Measurements from ENCODE around the gene MLYCD. TPM values are rescaled to one million over a fixed set of nuclear protein-coding genes. Genes with fewer than 3 reads are reported as not detected.

MLYCD gene
- total RNA-seq, 1 donor from 2014 or later, result 9.4 TPM

GRCh38 chr16:83887080-83887479, 11.8 kb upstream of the MLYCD start:
- Mint-ChIP-seq H3K4me3 (ENCODE audit: low read depth) (no peak overlapping the region), H3K9me3 (ENCODE audit: low read depth) (peaks cover 8% of the 10 kb centered on the region), H3K4me1 (ENCODE audit: low read depth) (peaks cover 11% of the 10 kb centered on the region), H3K27me3 (no peaks in the 10 kb centered on the region), H3K36me3 (ENCODE audit: insufficient read depth) (peaks cover 2% of the 10 kb centered on the region), H3K27ac (no peak overlapping the region)
- peak; percentile 34 for TF ChIP-seq CTCF (IDR thresholded peaks at IDR 0.05; ENCODE audit: unreplicated experiment)
- no peak for DNase-seq (ENCODE audit: low spot score, unreplicated experiment)

DNA sequence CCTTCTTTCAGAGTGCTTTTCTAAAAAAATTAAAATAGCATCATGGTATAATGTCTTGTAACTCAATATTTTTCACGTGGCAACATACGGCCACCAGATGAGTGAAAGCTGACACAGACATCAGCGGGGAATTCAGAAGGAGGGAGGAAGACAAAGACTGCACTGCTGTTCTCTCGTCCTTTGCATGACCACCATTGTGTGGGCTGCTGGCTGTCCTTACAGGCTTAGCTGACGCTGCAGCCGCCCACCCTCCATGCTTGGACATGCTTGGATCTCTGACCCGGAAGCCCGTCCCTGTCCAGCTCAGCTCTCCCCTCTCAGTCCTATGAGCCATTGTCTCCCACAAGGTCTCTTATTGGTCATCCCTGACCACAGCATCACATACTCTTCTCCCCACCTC, 11.4 kb upstream of the MLYCD start:
- TF ChIP-seq CTCF (IDR thresholded peaks at IDR 0.05; ENCODE audit: unreplicated experiment), result no peak
- H3K4me3 Mint-ChIP-seq (ENCODE audit: low read depth), result no peak overlapping the region
- peak overlapping the region; percentile 10 for H3K27ac Mint-ChIP-seq
- H3K27me3 Mint-ChIP-seq, result no peaks in the 10 kb centered on the region
- H3K36me3 Mint-ChIP-seq (ENCODE audit: insufficient read depth), result peaks cover 3% of the 10 kb centered on the region
- DNase-seq (ENCODE audit: low spot score, unreplicated experiment), result no peak
- H3K9me3 Mint-ChIP-seq (ENCODE audit: low read depth), result peaks cover 10% of the 10 kb centered on the region
- peaks cover 11% of the 10 kb centered on the region for H3K4me1 Mint-ChIP-seq (ENCODE audit: low read depth)

- no peak for TF ChIP-seq CTCF (IDR thresholded peaks at IDR 0.05; ENCODE audit: unreplicated experiment)
- Mint-ChIP-seq H3K36me3 (ENCODE audit: insufficient read depth) (peaks cover 4% of the 10 kb centered on the region), H3K4me3 (ENCODE audit: low read depth) (peak overlapping the region; percentile 29), H3K4me1 (ENCODE audit: low read depth) (peaks cover 11% of the 10 kb centered on the region), H3K9me3 (ENCODE audit: low read depth) (peaks cover 12% of the 10 kb centered on the region), H3K27me3 (no peaks in the 10 kb centered on the region), H3K27ac (peak overlapping the region; percentile 70)
- DNase-seq (ENCODE audit: low spot score, unreplicated experiment), result no peak
Observed at GRCh38 chr16:83888672-83889044, 10.3 kb upstream of the MLYCD start.

- Mint-ChIP-seq H3K27me3 (no peaks in the 10 kb centered on the region), H3K4me1 (ENCODE audit: low read depth) (peaks cover 11% of the 10 kb centered on the region), H3K36me3 (ENCODE audit: insufficient read depth) (peaks cover 4% of the 10 kb centered on the region), H3K27ac (no peak overlapping the region), H3K4me3 (ENCODE audit: low read depth) (no peak overlapping the region), H3K9me3 (ENCODE audit: low read depth) (peaks cover 12% of the 10 kb centered on the region)
- no peak for TF ChIP-seq CTCF (IDR thresholded peaks at IDR 0.05; ENCODE audit: unreplicated experiment)
- DNase-seq (ENCODE audit: low spot score, unreplicated experiment), result no peak
Observed at GRCh38 chr16:83890359-83890758, 8.6 kb upstream of the MLYCD start.

GRCh38 chr16:83891742-83892141, 7.2 kb upstream of the MLYCD start:
- peaks cover 11% of the 10 kb centered on the region for H3K4me1 Mint-ChIP-seq (ENCODE audit: low read depth)

More at GRCh38 chr16:83891742-83892141, 7.2 kb upstream of the MLYCD start:
- no peak for DNase-seq (ENCODE audit: low spot score, unreplicated experiment)
- Mint-ChIP-seq H3K27ac (no peak overlapping the region), H3K36me3 (ENCODE audit: insufficient read depth) (peaks cover 4% of the 10 kb centered on the region), H3K27me3 (no peaks in the 10 kb centered on the region), H3K4me3 (ENCODE audit: low read depth) (no peak overlapping the region), H3K9me3 (ENCODE audit: low read depth) (peaks cover 12% of the 10 kb centered on the region)
- no peak for TF ChIP-seq CTCF (IDR thresholded peaks at IDR 0.05; ENCODE audit: unreplicated experiment)

Measured in progenitor cell of endocrine pancreas (in vitro differentiated cells).